HEK293T (cell line): ENCODE measurements around the gene HPCAL1.

Source experiments
- BHLHE40 ChIP-seq: fragments of 450-650 bp; IDR thresholded peaks from 2 replicates; pipeline ENCODE4 v1.6.1; 2016; ENCODE audit warnings: mild to moderate bottlenecking, moderate library complexity, borderline replicate concordance
- CTBP1 ChIP-seq: fragments of 450-650 bp; IDR thresholded peaks from 2 replicates; pipeline ENCODE4 v1.6.1; 2016; ENCODE audit warnings: borderline replicate concordance
- ELF4 ChIP-seq: fragments of 450-650 bp; IDR thresholded peaks from 2 replicates; pipeline ENCODE4 v1.6.1; 2017; ENCODE audit warnings: antibody characterized with exemption
- FOXA1 ChIP-seq: fragments of 450-650 bp; IDR thresholded peaks from 2 replicates; pipeline ENCODE4 v1.6.1; 2016; ENCODE audit warnings: mild to moderate bottlenecking
- FOXK2 ChIP-seq: fragments of 450-650 bp; IDR thresholded peaks from 2 replicates; pipeline ENCODE4 v1.6.1; 2016; ENCODE audit warnings: mild to moderate bottlenecking
- FOXM1 ChIP-seq: fragments of 450-650 bp; IDR thresholded peaks from 2 replicates; pipeline ENCODE4 v1.6.1; 2017; ENCODE audit warnings: mild to moderate bottlenecking, borderline replicate concordance
- HDGF ChIP-seq: fragments of 450-650 bp; IDR thresholded peaks from 2 replicates; pipeline ENCODE4 v1.6.1; 2017; ENCODE audit warnings: antibody characterized with exemption, borderline replicate concordance
- L3MBTL2 ChIP-seq: fragments of 450-650 bp; conservative IDR thresholded peaks from 2 replicates; pipeline ENCODE4 v1.6.1; 2016; ENCODE audit warnings: mild to moderate bottlenecking
- LEF1 ChIP-seq: fragments of 450-650 bp; IDR thresholded peaks from 2 replicates; pipeline ENCODE4 v1.6.1; 2017; ENCODE audit warnings: mild to moderate bottlenecking, borderline replicate concordance
- SP1 ChIP-seq: fragments of 450-650 bp; IDR thresholded peaks from 2 replicates; pipeline ENCODE4 v1.6.1; 2017
- SUZ12 ChIP-seq: fragments of 450-650 bp; IDR thresholded peaks from 2 replicates; pipeline ENCODE4 v1.6.1; 2016; ENCODE audit warnings: mild to moderate bottlenecking
- TARDBP ChIP-seq: fragments of 450-650 bp; IDR thresholded peaks from 2 replicates; pipeline ENCODE4 v1.6.1; 2016
- ZNF384 ChIP-seq: fragments of 450-650 bp; IDR thresholded peaks from 2 replicates; pipeline ENCODE4 v1.6.1; 2016

DNA sequence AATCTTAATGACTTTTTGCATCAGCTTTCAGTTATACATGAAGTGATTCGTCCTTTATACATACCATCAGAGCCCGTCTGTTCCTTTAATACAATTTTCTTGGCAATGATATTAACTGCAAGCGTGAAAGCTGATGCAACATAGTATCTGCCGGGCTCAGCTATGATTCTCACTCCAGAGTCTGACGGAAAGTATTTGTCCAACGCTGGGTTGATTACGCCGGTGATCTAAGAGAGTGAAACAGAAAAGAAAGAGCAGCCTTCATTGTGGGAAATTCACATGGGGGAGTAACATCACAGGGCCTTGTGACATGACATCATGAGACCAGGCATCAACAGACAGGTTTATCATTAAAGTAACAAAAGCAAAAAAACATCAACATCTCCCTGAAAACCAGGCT lies 139.2 kb downstream of the HPCAL1 start:
- TF ChIP-seq ZNF384 (no peak), BHLHE40 (no peak), ELF4 (no peak), SP1 (no peak), HDGF (no peak), FOXK2 (no peak), SUZ12 (no peak), L3MBTL2 (no peak), FOXA1 (no peak), FOXM1 (no peak), CTBP1 (no peak), TARDBP (no peak), LEF1 (no peak)
